NB4 (cell line): ENCODE data around the gene GSDME.

Source experiments
- DNase-seq: peaks from one replicate; pipeline ENCODE4 v3.0.0; 2010; ENCODE audit warnings: low read depth
- H3K4me3 ChIP-seq: one replicate; pipeline ENCODE4 v1.5.1; 2011; ENCODE audit warnings: mild to moderate bottlenecking, low read depth, low read length, moderate library complexity
- CTCF ChIP-seq: IDR thresholded peaks from one replicate; pipeline ENCODE4 v1.5.1; 2012; ENCODE audit warnings: low read depth, low read length
- MAX ChIP-seq: IDR thresholded peaks from 2 replicates; pipeline ENCODE4 v1.6.1; 2011; ENCODE audit warnings: low read depth, low read length
- MYC ChIP-seq: IDR thresholded peaks from 2 replicates; pipeline ENCODE4 v1.6.1; 2011; ENCODE audit warnings: low read depth, low read length
- POLR2A ChIP-seq: IDR thresholded peaks from 2 replicates; pipeline ENCODE4 v1.6.1; 2011; ENCODE audit warnings: mild to moderate bottlenecking; ENCODE audit not compliant: insufficient read length; ENCODE audit errors: extremely low read depth

Gene GSDME

GRCh38 chr7:24670782-24671181 is 86.5 kb downstream of the GSDME start:
- DNase-seq: no peak
- H3K4me3 ChIP-seq: no peak overlapping the region
- no peak for TF ChIP-seq MAX

GRCh38 chr7:24669971-24670591 is 87.2 kb downstream of the GSDME start:
- no peak overlapping the region for H3K4me3 ChIP-seq
- DNase-seq: no peak
- TF ChIP-seq POLR2A: no peak
- TF ChIP-seq CTCF: no peak
- TF ChIP-seq MAX: no peak
- TF ChIP-seq MYC: no peak

- H3K4me3 ChIP-seq: no peak overlapping the region
- TF ChIP-seq POLR2A (no peak), MAX (no peak), CTCF (no peak), MYC (no peak)
- no peak for DNase-seq
Measured at GRCh38 chr7:24668927-24669635, 88.2 kb downstream of the GSDME start.

- no peak overlapping the region for H3K4me3 ChIP-seq
- TF ChIP-seq MAX (peak; percentile 13; the same call in 1 of the 2 replicates), POLR2A (no peak), CTCF (peak; percentile 74), MYC (no peak)
- peak; percentile 69 for DNase-seq
Measured at GRCh38 chr7:24665564-24666294, 91.5 kb downstream of the GSDME start.

- no peak for DNase-seq
- H3K4me3 ChIP-seq: no peak overlapping the region
- TF ChIP-seq MAX (no peak), MYC (no peak), CTCF (no peak), POLR2A (no peak)
Measured at GRCh38 chr7:24660546-24660945, 96.7 kb downstream of the GSDME start.

- TF ChIP-seq MYC (no peak), POLR2A (no peak), CTCF (no peak), MAX (no peak)
- DNase-seq: no peak
- no peak overlapping the region for H3K4me3 ChIP-seq
Measured at GRCh38 chr7:24659505-24659904, 97.8 kb downstream of the GSDME start.
